Measurements from ENCODE around the gene IQGAP2. TPM values are rescaled to one million over a fixed set of nuclear protein-coding genes. Genes with fewer than 3 reads are reported as not detected.
A peak's percentile ranks its signal among the peaks of the same experiment; 100 is the strongest.

IQGAP2 gene
- total RNA-seq, 1 donor from 2014 or later = 4.0 TPM

GRCh38 chr5:76714751-76715485 is 311.8 kb downstream of the IQGAP2 start:
- no peaks in the 10 kb centered on the region for H3K36me3 ChIP-seq (ENCODE audit: control insufficient read depth, insufficient read depth, low read length)
- TF ChIP-seq CTCF (IDR thresholded peaks at IDR 0.05; ENCODE audit: insufficient read depth, low read length, poor library complexity, severe bottlenecking) = no peak
- H3K27me3 ChIP-seq (ENCODE audit: control insufficient read depth, insufficient read depth, low read length) = no peaks in the 10 kb centered on the region
- peak overlapping the region; percentile 95 for H3K4me3 ChIP-seq (ENCODE audit: low read depth, low read length)
- no peak for DNase-seq (ENCODE audit: low read depth)

GRCh38 chr5:76715486-76715735 is 312.3 kb downstream of the IQGAP2 start:
- no peak for DNase-seq (ENCODE audit: low read depth)
- Histone ChIP-seq H3K27me3 (ENCODE audit: control insufficient read depth, insufficient read depth, low read length) (no peaks in the 10 kb centered on the region), H3K36me3 (ENCODE audit: control insufficient read depth, insufficient read depth, low read length) (no peaks in the 10 kb centered on the region), H3K4me3 (ENCODE audit: low read depth, low read length) (peak overlapping the region; percentile 95)
- no peak for TF ChIP-seq CTCF (IDR thresholded peaks at IDR 0.05; ENCODE audit: insufficient read depth, low read length, poor library complexity, severe bottlenecking)

- DNase-seq (ENCODE audit: low read depth) = no peak
- Histone ChIP-seq H3K4me3 (ENCODE audit: low read depth, low read length) (peak within 1 kb of the TSS; percentile 95), H3K27me3 (ENCODE audit: control insufficient read depth, insufficient read depth, low read length) (no peaks in the 10 kb centered on the region), H3K36me3 (ENCODE audit: control insufficient read depth, insufficient read depth, low read length) (no peaks in the 10 kb centered on the region)
- TF ChIP-seq CTCF (IDR thresholded peaks at IDR 0.05; ENCODE audit: insufficient read depth, low read length, poor library complexity, severe bottlenecking) = no peak
Observed at GRCh38 chr5:76715736-76716455, 312.8 kb downstream of the IQGAP2 start, which contains the start of gene F2R. Gene F2R, plus strand, starts transcription at chr5:76716126. Its CDS starts 182 bp downstream, at chr5:76716308.

- H3K27me3 ChIP-seq (ENCODE audit: control insufficient read depth, insufficient read depth, low read length) = no peaks in the 10 kb centered on the region
- no peak for TF ChIP-seq CTCF (IDR thresholded peaks at IDR 0.05; ENCODE audit: insufficient read depth, low read length, poor library complexity, severe bottlenecking)
- peak overlapping the region; percentile 95 for H3K4me3 ChIP-seq (ENCODE audit: low read depth, low read length)
- no peaks in the 10 kb centered on the region for H3K36me3 ChIP-seq (ENCODE audit: control insufficient read depth, insufficient read depth, low read length)
- DNase-seq (ENCODE audit: low read depth) = no peak
Observed at GRCh38 chr5:76716456-76717157, 313.5 kb downstream of the IQGAP2 start.

GRCh38 chr5:76717222-76718083 is 314.4 kb downstream of the IQGAP2 start:
- no peaks in the 10 kb centered on the region for H3K36me3 ChIP-seq (ENCODE audit: control insufficient read depth, insufficient read depth, low read length)
- DNase-seq (ENCODE audit: low read depth) = no peak
- H3K4me3 ChIP-seq (ENCODE audit: low read depth, low read length) = peak overlapping the region; percentile 95
- no peaks in the 10 kb centered on the region for H3K27me3 ChIP-seq (ENCODE audit: control insufficient read depth, insufficient read depth, low read length)
- TF ChIP-seq CTCF (IDR thresholded peaks at IDR 0.05; ENCODE audit: insufficient read depth, low read length, poor library complexity, severe bottlenecking) = no peak

Data from kidney epithelial cell (primary cell).